D721Med (cell line): ENCODE measurements around the gene GTF2H2C.

ENCODE experiments used
- DNase-seq: peaks from one replicate; pipeline ENCODE4 v3.0.0; 2011; ENCODE audit warnings: low spot score; ENCODE audit not compliant: insufficient read length
- FAIRE-seq: peaks from 2 replicates; lab custom pipeline; 2011; peaks lifted over from hg19 to GRCh38; lab: Jason Lieb, UNC
- CTCF ChIP-seq: IDR thresholded peaks from 2 replicates; pipeline ENCODE4 v1.5.1; 2012; ENCODE audit warnings: mild to moderate bottlenecking, control low read depth; ENCODE audit not compliant: insufficient read depth; ENCODE audit errors: missing control alignments

The GTF2H2C gene

DNA sequence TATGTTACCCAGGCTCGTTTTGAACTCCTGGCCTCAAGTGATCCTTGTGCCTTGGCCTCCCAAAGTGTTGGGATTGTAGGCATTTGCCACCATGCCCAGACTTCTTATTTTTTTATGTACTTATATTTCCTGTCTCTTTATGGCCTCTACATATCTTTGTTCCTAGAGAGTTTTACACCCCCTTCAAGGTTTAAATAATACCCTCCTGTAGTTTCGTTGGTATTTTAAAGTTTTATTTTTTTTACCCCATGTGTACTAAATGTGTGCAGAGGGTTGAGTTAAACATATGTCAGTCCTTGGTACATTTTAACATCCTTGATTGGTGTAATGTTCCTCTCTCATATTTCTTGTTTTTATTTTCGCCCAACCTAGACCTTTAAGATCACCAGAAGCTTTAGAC, 38.0 kb upstream of the GTF2H2C start:
- DNase-seq: no peak

GRCh38 chr5:69525490-69525889, 34.5 kb upstream of the GTF2H2C start:
- no peak for FAIRE-seq
- DNase-seq: no peak
- TF ChIP-seq CTCF: no peak

More for the DNA sequence above, 38.0 kb upstream of the GTF2H2C start:
- FAIRE-seq: no peak
- no peak for TF ChIP-seq CTCF

DNA sequence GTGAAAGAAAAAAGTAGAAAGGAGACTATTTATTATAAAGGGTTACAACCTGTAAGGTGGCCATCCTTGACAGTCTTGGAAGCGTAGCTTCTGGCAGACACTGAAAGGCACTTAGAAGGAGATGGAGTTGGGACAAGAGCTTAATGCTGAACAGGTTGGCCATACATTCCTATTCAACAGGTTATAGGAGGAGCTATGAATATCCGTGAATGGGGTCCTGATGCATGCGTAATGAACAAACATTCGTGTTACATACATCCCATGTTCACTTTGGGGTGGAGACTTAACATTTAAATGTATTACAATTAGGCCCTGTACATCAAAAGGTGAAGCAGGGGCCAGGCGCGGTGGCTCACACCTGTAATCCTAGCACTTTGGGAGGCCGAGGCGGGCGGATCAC, 33.3 kb upstream of the GTF2H2C start:
- no peak for TF ChIP-seq CTCF
- DNase-seq: no peak
- FAIRE-seq: no peak

DNA sequence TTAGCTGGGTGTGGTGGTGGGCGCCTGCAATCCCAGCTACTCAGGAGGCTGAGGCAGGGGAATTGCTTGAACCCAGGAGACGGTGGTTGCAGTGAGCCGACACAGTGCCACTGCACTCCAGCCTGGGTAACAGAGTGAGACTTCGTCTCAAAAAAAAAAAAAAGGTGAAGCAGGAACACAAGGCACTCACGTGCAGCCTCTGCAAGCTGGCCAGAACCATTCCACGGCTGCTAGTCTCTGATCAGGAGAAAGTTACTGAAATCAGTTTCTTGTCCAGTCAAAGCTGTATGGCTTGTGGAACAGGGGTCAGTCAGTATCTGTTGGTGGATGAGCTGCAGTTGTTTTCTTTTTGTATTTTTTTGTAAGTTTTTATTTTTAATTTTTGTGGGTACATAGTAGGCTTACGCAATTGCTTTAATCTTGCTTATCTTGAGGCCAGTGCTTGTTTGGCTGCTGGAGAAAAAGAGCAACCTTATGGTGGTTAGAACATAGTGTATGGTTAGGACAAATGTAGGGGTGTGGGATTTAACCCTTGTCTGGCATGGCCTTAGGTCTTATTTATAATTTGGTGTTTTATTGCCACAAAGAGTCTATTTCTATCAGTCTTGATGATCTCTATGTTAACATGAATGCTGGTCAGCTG, 32.7 kb upstream of the GTF2H2C start:
- no peak for TF ChIP-seq CTCF
- no peak for DNase-seq
- no peak for FAIRE-seq

DNA sequence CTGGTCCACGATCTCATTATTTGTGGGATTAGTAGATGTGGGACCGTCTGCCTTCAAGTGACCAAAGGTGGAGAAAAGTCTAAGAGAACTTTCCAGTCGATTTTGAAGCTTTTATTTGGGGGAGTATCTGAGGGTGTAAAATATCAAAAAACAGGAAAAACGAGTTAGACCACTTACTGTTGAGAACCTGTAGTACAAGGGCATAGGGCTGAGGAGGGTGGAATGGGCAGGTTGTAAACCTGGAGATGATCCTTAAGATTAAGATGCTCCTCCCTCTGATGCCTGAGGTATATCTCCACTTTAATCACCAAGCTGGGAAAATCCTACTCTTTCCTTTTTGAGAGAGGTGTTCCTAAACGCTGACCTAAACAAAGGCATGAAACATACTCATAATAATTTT, 32.0 kb upstream of the GTF2H2C start:
- no peak for DNase-seq
- no peak for FAIRE-seq
- TF ChIP-seq CTCF: no peak

- no peak for TF ChIP-seq CTCF
- no peak for DNase-seq
- FAIRE-seq: no peak
Observed at GRCh38 chr5:69528609-69529008, 31.4 kb upstream of the GTF2H2C start.

GRCh38 chr5:69530561-69531405, 29.2 kb upstream of the GTF2H2C start:
- FAIRE-seq (no peak), DNase-seq (no peak)
- no peak for TF ChIP-seq CTCF
